Upper lobe of right lung (tissue), 1 donor: Measurements from ENCODE around the gene MPND. TPM values are rescaled to one million over a fixed set of nuclear protein-coding genes. Genes with fewer than 3 reads are reported as not detected.

ENCODE experiments used
- ATAC-seq: fragments of 200-7000 bp; cut with Tn5 transposase; one replicate; pipeline ENCODE4 v1.9.1; 2020; ENCODE audit warnings: mild to moderate bottlenecking, moderate library complexity
- DNase-seq: peaks from one replicate; pipeline ENCODE4 v3.0.0-alpha.2; 2020
- H3K27ac ChIP-seq: fragments of 200-600 bp; one replicate; pipeline ENCODE4 v1.8.0; 2022
- H3K27me3 ChIP-seq: fragments of 200-600 bp; one replicate; pipeline ENCODE4 v1.8.0; 2022; ENCODE audit warnings: mild to moderate bottlenecking
- H3K36me3 ChIP-seq: fragments of 200-600 bp; one replicate; pipeline ENCODE4 v1.8.0; 2022
- H3K4me1 ChIP-seq: fragments of 200-600 bp; one replicate; pipeline ENCODE4 v1.8.0; 2022
- H3K4me3 ChIP-seq: fragments of 200-600 bp; one replicate; pipeline ENCODE4 v1.8.0; 2022; ENCODE audit warnings: mild to moderate bottlenecking
- H3K9me3 ChIP-seq: fragments of 200-600 bp; one replicate; pipeline ENCODE4 v1.8.0; 2022
- intact Hi-C: fragments of 100-400 bp; cut with DNase I; formaldehyde crosslinking; loops from one replicate; pipeline ENCODE4 v1.11.0; 2022
- total RNA-seq: library from RNA; stranded (reverse); fragmentation: NEBNext Ultra II Directional; extraction: Animal tissue kit (Norgen Biotek cat#: 25700); gene quantifications from one replicate; pipeline ENCODE4 v1.2.1, GENCODE V29; 2021
- TF ChIP-seq, protein P1 (sequence below): fragments of 200-600 bp; IDR thresholded peaks from one replicate; pipeline ENCODE4 v1.8.0; 2022; ENCODE audit warnings: antibody characterized with exemption
- donor health status: DM: no; HTN: yes; CAD: no; lungs with severe emphysema.

Gene MPND
- total RNA-seq, 1 donor from 2014 or later: 29.3 TPM

GRCh38 chr19:4359627-4360000 is 16.3 kb downstream of the MPND start:
- no peak for DNase-seq
- Histone ChIP-seq H3K27me3 (no peaks in the 10 kb centered on the region), H3K4me1 (no peaks in the 10 kb centered on the region), H3K4me3 (no peak overlapping the region), H3K27ac (no peak overlapping the region), H3K9me3 (no peaks in the 10 kb centered on the region), H3K36me3 (peaks cover 66% of the 10 kb centered on the region)
- TF ChIP-seq, protein P1, sequence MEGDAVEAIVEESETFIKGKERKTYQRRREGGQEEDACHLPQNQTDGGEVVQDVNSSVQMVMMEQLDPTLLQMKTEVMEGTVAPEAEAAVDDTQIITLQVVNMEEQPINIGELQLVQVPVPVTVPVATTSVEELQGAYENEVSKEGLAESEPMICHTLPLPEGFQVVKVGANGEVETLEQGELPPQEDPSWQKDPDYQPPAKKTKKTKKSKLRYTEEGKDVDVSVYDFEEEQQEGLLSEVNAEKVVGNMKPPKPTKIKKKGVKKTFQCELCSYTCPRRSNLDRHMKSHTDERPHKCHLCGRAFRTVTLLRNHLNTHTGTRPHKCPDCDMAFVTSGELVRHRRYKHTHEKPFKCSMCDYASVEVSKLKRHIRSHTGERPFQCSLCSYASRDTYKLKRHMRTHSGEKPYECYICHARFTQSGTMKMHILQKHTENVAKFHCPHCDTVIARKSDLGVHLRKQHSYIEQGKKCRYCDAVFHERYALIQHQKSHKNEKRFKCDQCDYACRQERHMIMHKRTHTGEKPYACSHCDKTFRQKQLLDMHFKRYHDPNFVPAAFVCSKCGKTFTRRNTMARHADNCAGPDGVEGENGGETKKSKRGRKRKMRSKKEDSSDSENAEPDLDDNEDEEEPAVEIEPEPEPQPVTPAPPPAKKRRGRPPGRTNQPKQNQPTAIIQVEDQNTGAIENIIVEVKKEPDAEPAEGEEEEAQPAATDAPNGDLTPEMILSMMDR: no peak
- intact Hi-C loops: no loop called here
- peak; percentile 3 for ATAC-seq

DNA sequence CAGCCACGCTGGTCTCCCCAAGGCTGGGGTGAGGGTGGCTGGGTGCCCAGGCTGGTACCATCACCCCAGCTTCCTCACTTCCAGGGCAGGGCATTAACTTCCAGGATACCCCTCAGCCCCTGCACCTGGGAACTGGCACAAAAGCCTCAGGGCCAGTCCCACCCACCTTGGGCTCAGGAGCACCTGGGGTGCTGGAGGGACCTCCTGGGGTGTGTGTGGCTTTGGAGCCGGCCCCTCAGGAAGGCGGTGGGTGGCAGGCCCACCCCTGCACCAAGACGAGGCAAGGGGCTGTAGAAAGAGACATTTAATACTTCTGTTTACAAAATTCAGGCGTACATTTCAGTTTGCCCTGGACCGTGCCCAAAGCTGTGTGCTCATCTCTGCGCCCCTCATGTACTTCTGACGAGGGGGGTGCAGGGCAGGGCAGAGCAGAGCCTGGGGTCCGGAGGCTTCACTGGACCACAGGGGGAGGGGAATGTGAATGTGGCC is 16.8 kb downstream of the MPND start:
- Histone ChIP-seq H3K27me3 (no peaks in the 10 kb centered on the region), H3K9me3 (no peaks in the 10 kb centered on the region), H3K4me3 (no peak overlapping the region), H3K27ac (no peak overlapping the region), H3K36me3 (peaks cover 68% of the 10 kb centered on the region), H3K4me1 (no peaks in the 10 kb centered on the region)
- TF ChIP-seq, protein P1: no peak
- intact Hi-C loops: no loop called here
- DNase-seq (no peak), ATAC-seq (no peak)

DNA sequence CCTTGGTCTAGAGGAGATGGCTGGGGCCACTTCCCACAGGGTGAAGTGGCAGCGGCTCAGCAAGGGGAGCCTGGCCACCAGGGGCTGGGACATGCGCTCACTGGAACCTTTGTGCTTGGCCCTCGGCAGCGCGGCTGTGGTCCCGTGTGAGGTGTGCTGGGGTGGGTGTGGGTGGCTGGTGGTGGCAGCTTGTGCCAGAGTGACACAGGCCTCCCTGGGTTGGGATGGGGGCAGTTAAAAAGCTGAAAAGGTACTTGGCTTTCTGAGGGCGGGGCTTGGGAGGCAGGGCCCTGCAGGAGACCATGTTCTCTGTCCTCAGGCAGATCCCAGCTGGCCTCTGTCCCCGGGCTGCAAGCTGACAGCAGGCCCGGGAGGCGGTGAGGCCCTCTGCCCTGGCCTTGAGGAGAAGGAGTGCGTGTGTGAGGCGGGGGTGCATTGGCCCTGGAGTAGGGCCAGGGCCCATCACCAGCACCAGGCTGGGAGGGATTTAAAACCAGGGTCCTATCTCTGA is 17.3 kb downstream of the MPND start:
- no peaks in the 10 kb centered on the region for H3K9me3 ChIP-seq
- DNase-seq: no peak
- ATAC-seq: no peak
- intact Hi-C loops: no loop called here
- H3K27me3 ChIP-seq: no peaks in the 10 kb centered on the region
- H3K4me3 ChIP-seq: no peak overlapping the region
- H3K36me3 ChIP-seq: peaks cover 74% of the 10 kb centered on the region
- TF ChIP-seq, protein P1: no peak
- no peaks in the 10 kb centered on the region for H3K4me1 ChIP-seq
- H3K27ac ChIP-seq: no peak overlapping the region

GRCh38 chr19:4361152-4362046 is 18.0 kb downstream of the MPND start:
- no peaks in the 10 kb centered on the region for H3K4me1 ChIP-seq
- TF ChIP-seq, protein P1: no peak
- DNase-seq (no peak), ATAC-seq (no peak)
- no peak overlapping the region for H3K27ac ChIP-seq
- no peaks in the 10 kb centered on the region for H3K27me3 ChIP-seq
- H3K4me3 ChIP-seq: no peak overlapping the region
- no peaks in the 10 kb centered on the region for H3K9me3 ChIP-seq
- intact Hi-C loops: no loop called here
- peaks cover 75% of the 10 kb centered on the region for H3K36me3 ChIP-seq

DNA sequence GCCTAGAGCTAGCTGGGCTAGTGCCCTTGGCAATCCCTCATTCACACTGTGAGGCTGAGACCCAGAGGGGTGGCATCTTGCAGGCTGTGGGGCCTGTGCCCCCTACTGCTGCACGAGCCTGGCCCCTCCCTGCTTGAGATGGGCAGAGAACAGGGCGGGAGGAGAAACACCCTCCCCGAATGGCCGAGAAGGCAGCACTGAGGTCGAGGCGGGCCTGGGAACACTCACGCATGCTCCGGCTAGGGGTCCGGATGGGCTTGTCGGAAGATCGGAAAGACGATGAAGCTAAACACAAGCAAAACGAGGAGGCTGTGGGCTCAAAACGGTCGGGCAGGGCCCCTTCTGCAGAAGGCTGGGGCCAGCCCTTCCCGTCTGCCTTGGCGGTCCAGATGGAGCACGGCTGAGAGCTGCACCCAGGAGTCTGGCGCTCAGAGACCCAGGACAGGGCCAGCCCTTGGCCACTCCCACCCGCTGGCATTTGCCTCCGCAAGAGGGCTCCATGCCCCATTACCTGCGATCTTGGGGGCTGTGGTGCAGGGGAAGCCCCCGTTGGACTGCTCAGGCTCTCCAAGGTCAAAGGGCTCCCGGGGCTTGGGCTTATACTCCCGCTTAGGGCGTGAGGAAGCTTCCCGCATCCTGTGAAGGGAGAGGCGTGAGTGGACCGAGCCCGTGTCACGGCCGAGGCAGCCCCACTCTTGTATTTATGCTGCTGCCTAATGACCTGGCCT is 18.9 kb downstream of the MPND start:
- H3K4me3 ChIP-seq: no peak overlapping the region
- no peaks in the 10 kb centered on the region for H3K9me3 ChIP-seq
- intact Hi-C loops: no loop called here
- peaks cover 76% of the 10 kb centered on the region for H3K36me3 ChIP-seq
- ATAC-seq: no peak
- no peak overlapping the region for H3K27ac ChIP-seq
- no peaks in the 10 kb centered on the region for H3K4me1 ChIP-seq
- H3K27me3 ChIP-seq: no peaks in the 10 kb centered on the region
- no peak for DNase-seq
- TF ChIP-seq, protein P1: no peak
